Epithelial cell of alveolus of lung (primary cell): ENCODE measurements around the gene C4orf54. TPM values are rescaled to one million over a fixed set of nuclear protein-coding genes. Genes with fewer than 3 reads are reported as not detected.

Experiments
- total RNA-seq: library from RNA; depleted of rRNA; stranded (reverse); fragments of >200 nt; gene quantifications from 2 replicates; pipeline ENCODE4 v1.2.1, GENCODE V29; 2015

C4orf54 gene
- total RNA-seq = under 0.01 TPM in 2 replicates

GRCh38 chr4:99657798-99658197 lies at the start of gene C4orf54:
TSS of gene C4orf54 (minus strand) at chr4:99657828. CDS start at chr4:99654648, 3,180 bp downstream.

Other genes starting within 250 kb of the C4orf54 start
- gene ADH7, start 222.5 kb downstream of the C4orf54 start, total RNA-seq = not detected in 2 replicates
- not detected in 2 replicates for gene C4orf17, start 146.8 kb downstream of the C4orf54 start, total RNA-seq
- gene TRMT10A, start 93.8 kb downstream of the C4orf54 start, total RNA-seq = 4.3 and 8.9 TPM in 2 replicates
- 0.08 and 0.26 TPM in 2 replicates for gene MTTP, start 83.0 kb downstream of the C4orf54 start, total RNA-seq
- 0.39 TPM in 1 of 2 replicates, not detected in the other for gene DAPP1, start 159.0 kb upstream of the C4orf54 start, total RNA-seq
- 27.9 and 65.1 TPM in 2 replicates for gene LAMTOR3, start 236.6 kb upstream of the C4orf54 start, total RNA-seq